CD4-positive, alpha-beta T cell treated with Interleukin-21 for 1 hour (primary cell): ENCODE data around the gene SLC16A2.
A peak's percentile ranks its signal among the peaks of the same experiment; 100 is the strongest.

Source experiments
- DNase-seq: peaks from one replicate; pipeline ENCODE4 v3.0.0-alpha.2; 2020

The SLC16A2 gene

GRCh38 chrX:74421036-74421739, at the start of gene SLC16A2:
SLC16A2 (plus strand) TSS chrX:74421493; CDS start chrX:74421638, 145 bp downstream.
- DNase-seq = peak; percentile 16

- no peak for DNase-seq
Measured at GRCh38 chrX:74372272-74372671, 49.0 kb upstream of the SLC16A2 start.

DNA sequence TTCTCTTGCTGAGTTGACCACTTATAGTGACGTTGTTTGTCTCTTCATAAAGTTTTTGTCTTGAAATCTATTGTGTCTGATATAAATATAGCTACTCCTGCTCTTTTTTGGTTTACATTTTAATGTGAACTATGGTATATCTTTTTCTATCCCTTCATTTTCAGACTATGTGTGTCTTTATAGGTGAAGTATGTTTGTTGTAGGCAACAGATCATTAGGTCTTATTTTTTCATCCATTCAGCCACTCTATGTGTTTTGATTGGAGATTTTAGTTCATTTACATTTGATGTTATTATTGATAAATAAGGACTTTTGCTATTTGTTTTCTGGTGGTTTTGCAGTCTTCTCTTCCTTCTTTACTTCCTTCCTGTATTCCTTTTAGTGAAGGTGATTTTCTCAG, 44.0 kb upstream of the SLC16A2 start:
- DNase-seq = no peak

DNA sequence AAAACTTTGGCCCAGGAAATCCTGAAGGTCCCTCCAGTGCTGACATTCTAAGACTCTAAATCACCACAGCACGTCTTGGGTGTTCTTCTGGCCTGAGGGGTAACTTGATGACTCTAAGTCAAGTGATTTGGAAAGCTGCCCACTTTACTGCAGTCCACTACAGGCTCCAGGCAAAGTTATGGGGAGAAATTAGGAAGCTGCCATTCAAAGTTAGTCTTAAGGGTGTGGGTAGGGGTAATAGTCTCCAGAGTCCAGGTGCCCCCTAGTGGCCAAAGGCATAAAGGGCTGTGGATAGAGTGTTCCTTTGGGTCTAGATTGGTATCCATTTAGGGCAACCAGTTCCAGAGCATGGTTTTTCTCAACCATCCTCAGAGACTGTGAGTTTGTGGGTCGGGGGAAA, 38.7 kb upstream of the SLC16A2 start:
- peak; percentile 44 for DNase-seq

DNA sequence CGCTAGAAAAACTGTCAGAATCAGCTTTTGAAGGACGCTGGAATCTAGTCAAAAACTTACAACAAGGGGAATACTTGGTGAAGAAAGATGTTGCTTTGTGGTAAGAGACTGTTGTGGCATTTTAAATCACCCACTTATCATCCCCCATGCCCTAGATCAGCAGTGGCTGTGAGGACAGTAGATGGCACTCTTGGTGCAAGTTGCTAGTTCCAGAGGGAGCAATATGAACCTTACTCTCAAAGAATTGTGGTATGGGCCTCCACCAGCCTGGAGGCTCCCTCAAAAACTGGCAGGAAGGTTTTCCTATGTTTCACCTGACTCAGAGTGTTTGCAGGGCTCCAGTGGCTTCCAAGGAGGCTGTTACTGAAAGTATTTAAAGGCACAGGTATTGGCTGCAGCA, 37.7 kb upstream of the SLC16A2 start:
- DNase-seq = peak; percentile 14

DNA sequence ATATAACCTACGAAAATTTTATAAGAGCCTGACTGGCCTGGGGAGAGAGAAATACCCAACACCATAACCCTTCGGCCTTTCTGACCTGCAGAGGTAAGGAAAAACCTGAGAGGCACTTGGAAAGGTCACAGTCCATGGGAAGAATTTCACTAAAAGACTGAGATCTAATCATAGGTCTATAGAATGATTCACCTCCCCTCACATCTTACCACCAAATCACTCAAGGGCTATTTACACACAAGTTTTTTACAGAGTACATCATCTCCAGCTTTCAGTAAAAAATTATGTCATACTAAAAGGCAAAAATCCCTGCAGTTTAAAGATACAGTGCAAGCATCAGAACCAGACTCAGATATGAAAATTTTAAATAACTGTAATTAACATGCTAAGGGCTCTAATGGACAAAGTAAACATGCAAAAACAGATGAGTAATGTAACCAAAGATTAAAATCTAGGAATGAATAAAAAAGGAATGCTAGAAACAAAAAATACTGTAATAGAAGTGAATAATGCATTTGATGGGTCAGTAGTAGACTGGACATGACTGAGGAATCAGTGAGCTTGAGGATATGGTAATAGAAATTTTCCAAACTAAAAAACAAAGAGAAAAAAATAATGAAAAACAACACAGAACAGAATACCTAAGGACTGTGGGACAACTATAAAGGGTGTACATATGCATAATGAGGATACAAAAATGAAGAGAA, 32.1 kb upstream of the SLC16A2 start:
- no peak for DNase-seq

- no peak for DNase-seq
Measured at GRCh38 chrX:74395556-74395955, 25.7 kb upstream of the SLC16A2 start.

GRCh38 chrX:74405973-74406489, 15.3 kb upstream of the SLC16A2 start:
- no peak for DNase-seq

- DNase-seq = no peak
Measured at GRCh38 chrX:74408304-74408703, 13.0 kb upstream of the SLC16A2 start.

- DNase-seq = no peak
Measured at GRCh38 chrX:74419864-74420195, 1.5 kb upstream of the SLC16A2 start.

GRCh38 chrX:74420196-74421035, 877 bp upstream of the SLC16A2 start:
- DNase-seq = no peak

DNA sequence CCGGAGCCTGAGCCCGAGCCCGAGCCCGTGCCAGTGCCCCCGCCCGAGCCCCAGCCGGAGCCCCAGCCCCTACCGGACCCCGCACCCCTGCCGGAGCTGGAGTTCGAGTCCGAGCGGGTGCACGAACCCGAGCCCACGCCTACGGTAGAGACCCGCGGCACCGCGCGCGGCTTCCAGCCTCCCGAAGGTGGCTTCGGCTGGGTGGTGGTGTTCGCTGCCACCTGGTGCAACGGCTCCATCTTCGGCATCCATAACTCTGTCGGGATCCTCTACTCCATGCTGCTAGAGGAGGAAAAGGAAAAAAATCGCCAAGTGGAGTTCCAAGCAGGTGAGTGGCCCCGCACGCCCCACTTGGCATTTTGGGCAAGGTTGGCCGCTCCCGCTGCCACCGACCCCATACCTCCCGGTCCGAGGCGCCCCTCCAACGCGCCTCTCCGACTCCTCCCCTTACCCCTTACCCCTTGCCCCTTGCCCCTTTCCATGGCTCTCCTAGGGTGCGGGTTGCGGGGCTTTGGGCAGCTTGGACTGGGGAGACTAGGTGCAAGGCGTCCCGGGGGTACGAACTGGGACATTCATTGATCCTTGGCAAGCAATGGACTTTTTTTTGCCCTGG, 553 bp downstream of the SLC16A2 start:
- no peak for DNase-seq

DNA sequence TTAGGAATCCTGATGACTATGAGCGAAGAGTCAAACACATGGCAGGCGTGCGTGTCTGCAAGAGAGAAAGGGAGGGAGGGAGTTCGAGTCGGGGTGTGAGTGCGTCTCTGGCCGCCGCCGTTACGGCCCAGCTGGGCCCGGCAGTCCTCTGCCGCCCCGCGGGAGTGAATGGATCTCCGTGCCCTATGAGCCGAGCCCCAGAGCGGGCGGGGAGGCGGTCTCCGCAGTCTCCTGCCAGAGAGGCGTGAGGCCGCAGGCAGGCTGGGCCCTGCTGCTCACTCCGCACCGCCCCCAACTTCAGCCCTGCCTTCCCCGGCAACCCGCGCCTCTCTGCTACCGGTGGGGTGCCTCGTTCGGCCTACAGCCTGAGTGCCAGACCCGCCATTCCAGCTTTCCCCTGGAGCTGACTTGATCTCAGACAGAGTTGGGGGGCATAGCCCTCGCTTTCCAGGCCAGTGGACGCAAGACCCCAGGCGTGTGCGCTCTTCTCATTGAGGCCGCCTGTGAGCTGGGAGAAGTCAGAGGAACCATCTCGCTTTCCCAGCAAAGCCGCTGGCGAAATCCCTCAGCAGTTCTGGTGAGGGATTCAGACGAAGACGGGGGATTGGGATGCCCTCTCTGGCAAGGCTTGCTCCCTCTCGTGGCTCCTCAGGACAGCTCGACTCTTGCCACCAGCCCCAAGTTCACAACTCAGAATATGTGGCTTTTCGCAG, 1.4 kb downstream of the SLC16A2 start:
- no peak for DNase-seq

DNA sequence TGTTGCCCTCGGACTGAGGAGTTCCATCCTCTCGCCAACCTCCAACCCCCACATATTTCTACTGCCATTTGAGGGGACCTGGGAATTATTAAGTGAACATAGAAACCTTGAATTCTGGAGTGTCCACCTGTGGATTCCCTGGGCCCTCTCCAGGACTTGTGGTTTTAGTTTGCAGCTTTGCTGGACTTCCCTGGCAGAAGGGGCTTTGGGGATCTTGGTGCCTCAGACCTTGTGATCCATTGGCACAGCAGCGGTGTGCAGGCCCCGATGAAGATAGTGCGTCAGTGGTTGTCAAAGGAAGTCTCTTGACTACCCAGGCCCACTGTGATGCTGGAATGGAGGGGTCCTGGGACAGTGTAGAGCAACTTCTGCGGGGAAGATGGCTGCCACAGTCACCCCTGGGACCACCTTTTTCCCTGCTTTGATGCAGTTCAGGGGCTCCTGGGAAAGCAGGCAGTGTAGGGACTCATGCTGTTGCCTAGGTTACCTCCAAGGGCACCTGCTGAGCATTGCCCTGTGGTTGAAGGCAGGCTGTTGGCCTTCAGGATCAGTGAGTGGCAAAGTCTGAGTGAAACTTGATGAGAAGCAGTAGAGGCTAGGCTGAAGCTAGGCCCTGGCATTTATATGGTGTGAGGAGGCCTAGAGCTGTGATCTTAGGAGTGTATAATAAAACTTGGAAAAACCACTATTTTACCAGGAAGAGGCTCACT, 2.2 kb downstream of the SLC16A2 start:
- no peak for DNase-seq

DNA sequence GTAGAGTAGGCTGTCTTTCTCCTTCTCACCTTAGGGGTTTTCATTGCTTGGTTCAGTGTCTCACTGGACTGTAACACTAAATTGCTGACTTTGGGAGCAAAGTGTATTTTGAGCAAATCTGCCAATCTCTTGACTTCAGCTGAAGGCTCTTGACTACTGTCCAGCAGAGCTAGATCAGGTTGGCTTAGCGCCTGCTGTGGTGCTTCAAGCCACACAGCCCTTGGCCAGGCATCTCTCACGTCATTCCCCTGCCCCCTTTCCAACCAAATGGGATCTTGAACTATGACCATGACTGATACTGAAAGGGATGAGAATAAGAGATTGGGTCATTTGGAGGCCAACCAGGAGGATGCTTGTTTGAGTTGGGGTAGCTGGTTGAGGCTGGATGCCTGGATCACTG, 4.8 kb downstream of the SLC16A2 start:
- no peak for DNase-seq

GRCh38 chrX:74426615-74427014, 5.3 kb downstream of the SLC16A2 start:
- DNase-seq = no peak

DNA sequence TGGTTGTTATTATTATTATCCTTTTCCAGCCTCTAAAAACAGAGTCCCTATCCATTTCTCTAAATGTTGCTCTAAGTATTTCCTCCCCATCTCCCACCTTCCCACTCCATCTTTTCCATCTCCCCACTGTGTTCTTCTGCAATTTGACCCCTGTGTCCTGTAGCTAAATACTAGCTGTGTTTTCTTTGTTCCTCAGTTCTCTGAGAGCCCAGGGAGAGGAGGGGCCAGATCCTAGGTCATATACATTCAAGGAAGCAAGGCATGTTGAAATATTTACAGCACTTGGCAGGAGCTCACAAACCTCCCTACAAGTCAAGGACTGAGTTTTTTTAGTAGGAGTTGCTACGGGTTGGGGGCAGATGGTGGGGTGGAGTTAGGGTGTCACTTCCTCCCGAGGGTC, 10.5 kb downstream of the SLC16A2 start:
- no peak for DNase-seq

GRCh38 chrX:74434336-74434735, 13.0 kb downstream of the SLC16A2 start:
- no peak for DNase-seq

- no peak for DNase-seq
Measured at GRCh38 chrX:74437530-74437929, 16.2 kb downstream of the SLC16A2 start.

DNA sequence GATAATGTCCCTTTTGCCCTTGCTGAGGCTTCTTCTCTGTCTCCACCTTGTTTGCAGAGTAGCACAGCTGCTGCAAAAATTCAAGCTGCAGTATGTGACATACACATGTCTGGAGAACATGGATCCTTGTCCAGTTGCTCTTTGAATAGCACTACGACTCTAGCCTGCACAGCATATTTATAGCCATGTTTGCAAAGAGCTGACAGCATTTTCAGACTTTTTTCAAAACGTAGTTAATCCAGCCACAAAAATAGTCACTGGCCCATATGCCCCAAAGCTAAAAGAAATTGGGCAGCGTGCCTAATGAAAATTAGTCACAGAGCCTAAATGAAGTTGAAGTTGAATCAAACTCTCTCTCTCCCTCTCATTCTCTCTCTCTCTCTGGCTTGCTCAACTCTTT, 17.5 kb downstream of the SLC16A2 start:
- no peak for DNase-seq

DNA sequence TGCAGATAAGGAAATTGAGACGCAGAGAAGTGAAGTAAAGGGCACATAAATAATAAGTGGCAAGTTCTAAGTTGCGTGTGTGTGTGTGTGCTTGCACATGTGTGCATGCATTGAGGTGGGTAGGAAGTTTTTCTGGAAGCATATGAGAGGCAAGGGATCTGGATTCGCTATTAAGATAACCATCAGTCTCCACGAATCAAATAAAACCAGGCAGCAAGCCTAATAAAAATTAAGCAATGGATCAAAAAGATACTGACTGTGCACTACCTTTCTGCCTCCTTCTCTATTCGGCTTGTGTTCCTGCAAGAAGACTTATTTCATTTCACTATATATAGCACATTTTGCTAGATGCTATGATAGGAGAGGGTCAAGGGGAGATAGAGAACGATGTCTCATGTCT, 23.8 kb downstream of the SLC16A2 start:
- no peak for DNase-seq

GRCh38 chrX:74446876-74447275, 25.6 kb downstream of the SLC16A2 start:
- DNase-seq = no peak
